AG04449 (cell line): Measurements from ENCODE around the gene USP15.

ENCODE experiments used
- CTCF ChIA-PET: fragments of 350-600 bp; formaldehyde crosslinking; extraction: SDS; loops from one replicate; lab custom pipeline; 2021; ENCODE audit warnings: antibody characterized with exemption; lab: Yijun Ruan, JAX
- POLR2A ChIA-PET: fragments of 400-600, 350-600 bp; formaldehyde crosslinking; extraction: SDS; loops from one replicate; lab custom pipeline; 2020; ENCODE audit warnings: antibody characterized with exemption, inconsistent platforms; lab: Yijun Ruan, JAX
- DNase-seq: peaks from one replicate; pipeline ENCODE4 v3.0.0-alpha.2; 2010; ENCODE audit warnings: low read depth, low spot score
- H3K4me3 ChIP-seq: 2 replicates; pipeline ENCODE4 v1.5.1; 2011; ENCODE audit warnings: low read depth, mild to moderate bottlenecking, control low read depth, low read length
- TF ChIP-seq, protein P1 (sequence below): IDR thresholded peaks from one replicate; pipeline ENCODE4 v1.5.1; 2011; ENCODE audit warnings: mild to moderate bottlenecking, moderate library complexity, low read length, control low read depth, inconsistent platforms; ENCODE audit not compliant: insufficient read depth; ENCODE audit errors: missing control alignments

USP15 gene

DNA sequence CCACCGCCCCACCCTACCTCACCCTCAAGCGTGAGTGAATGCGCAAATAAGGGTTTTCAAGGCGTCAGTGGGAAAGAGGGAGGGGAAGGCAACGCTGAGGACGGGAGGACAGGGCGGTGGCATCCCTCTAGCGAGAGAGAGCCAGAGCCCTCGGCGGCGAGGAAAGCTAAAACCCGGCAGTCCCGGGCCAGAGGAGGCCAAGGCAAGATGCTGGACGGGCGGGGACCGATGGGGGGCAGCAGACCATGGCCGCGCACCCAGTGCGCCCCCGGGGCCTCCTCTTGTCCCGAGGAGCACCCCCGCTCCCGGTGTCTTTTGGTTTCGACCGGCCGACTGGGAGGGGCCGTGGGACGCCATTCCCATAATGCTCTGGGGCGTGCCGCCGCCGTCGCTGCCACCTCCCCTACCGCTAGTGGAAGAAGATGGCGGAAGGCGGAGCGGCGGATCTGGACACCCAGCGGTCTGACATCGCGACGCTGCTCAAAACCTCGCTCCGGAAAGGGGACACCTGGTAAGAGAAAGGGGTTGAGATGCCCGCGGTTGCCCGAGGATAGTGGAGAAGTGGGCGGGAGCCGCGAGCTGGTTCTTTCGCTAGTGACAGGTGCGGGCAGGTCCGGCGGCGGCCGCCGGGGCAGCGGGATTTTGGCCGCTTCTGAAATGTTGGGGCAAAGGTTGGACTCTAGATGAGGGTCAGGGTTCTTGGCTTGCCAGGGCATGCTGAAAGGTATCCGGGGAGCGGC is at the start of gene USP15:
Gene USP15 (plus strand): TSS at position 412 of the 740 bp plus-strand sequence. CDS start 11 bp downstream, at position 423.
- POLR2A ChIA-PET = interaction anchor here (1.8 kb wide), 1 partner anchor 9 kb away, joined by 9 read pairs; no protein-coding TSS in a partner anchor
- peak within 1 kb of the TSS; percentile 91 for H3K4me3 ChIP-seq
- TF ChIP-seq, protein P1, sequence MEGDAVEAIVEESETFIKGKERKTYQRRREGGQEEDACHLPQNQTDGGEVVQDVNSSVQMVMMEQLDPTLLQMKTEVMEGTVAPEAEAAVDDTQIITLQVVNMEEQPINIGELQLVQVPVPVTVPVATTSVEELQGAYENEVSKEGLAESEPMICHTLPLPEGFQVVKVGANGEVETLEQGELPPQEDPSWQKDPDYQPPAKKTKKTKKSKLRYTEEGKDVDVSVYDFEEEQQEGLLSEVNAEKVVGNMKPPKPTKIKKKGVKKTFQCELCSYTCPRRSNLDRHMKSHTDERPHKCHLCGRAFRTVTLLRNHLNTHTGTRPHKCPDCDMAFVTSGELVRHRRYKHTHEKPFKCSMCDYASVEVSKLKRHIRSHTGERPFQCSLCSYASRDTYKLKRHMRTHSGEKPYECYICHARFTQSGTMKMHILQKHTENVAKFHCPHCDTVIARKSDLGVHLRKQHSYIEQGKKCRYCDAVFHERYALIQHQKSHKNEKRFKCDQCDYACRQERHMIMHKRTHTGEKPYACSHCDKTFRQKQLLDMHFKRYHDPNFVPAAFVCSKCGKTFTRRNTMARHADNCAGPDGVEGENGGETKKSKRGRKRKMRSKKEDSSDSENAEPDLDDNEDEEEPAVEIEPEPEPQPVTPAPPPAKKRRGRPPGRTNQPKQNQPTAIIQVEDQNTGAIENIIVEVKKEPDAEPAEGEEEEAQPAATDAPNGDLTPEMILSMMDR = peak; percentile 97
- CTCF ChIA-PET = interaction anchor here (0.6 to 2.2 kb wide), 15 partner anchors 8 to 537 kb away, joined by 3 to 7 read pairs (median 4); partner anchors contain the start of gene MON2
- peak; percentile 86 for DNase-seq

DNA sequence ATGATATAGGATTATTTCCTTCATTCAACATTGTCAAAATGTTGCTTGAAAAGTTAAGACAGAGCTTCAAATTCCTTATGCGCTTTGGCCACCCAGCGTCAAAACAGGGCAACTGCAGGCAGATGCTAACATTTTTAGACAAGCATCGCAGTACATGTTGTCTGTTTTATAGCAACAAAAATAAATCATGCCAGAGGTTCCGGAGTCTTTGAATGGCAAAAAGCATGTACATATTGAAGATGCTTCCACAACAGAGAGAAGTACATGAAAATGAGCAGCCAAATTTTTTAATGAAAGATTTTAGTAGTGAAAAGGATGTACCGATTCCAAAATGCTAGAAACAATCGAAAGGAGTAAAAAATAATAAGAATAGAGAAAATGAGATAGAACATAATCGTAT is 49.8 kb upstream of the USP15 start:
- no peak for DNase-seq
- POLR2A ChIA-PET = no interaction called here
- TF ChIP-seq, protein P1 = peak; percentile 77
- CTCF ChIA-PET = interaction anchor here (0.9 to 2.6 kb wide), 13 partner anchors 8 to 257 kb away, joined by 3 to 16 read pairs (median 5); partner anchors contain the start of gene MON2
- H3K4me3 ChIP-seq = no peak overlapping the region

DNA sequence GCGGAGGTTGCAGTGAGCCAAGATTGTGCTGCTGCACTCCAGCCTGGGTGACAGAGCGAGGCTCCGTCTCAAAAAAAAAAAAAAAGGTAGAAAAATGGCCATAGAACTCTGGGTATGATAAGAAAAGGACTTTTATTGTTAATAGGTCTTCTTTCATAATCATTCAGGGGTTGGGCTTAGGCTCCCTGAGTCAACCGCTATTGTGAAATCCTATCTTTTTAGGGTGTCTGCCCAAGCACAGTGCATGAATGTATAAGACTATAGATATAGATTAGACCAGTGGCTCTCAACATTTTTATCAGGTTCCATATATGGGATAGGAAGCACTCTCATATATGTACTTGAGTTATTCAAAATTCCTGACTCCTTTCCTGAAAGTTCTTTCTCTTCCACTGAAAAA is 48.7 kb upstream of the USP15 start:
- POLR2A ChIA-PET = no interaction called here
- CTCF ChIA-PET = interaction anchor here (1.4 to 2.6 kb wide), 4 partner anchors 10 to 89 kb away, joined by 5 to 16 read pairs (median 10); no protein-coding TSS in a partner anchor

DNA sequence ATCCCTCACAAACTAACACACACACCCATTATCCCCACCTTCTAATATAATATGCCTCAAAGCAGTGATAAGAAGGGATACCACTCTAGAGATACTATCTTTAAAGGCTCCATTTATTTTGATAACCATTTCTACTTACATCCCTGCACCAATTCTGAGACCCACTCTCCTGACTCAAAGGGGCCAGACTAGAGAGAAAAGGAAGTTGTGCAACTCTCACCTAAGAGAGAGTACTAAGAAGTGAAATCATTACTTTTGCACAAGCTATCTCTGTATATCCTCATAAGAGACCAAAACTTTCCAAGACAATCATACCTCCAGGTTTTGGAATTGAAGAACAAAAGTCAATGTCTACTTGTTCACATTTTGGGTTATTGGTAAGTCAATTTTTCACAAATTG is 45.4 kb upstream of the USP15 start:
- no peak overlapping the region for H3K4me3 ChIP-seq
- ChIA-PET CTCF (no interaction called here), POLR2A (no interaction called here)
- TF ChIP-seq, protein P1 = no peak
- no peak for DNase-seq

More for the DNA sequence above, 48.7 kb upstream of the USP15 start:
- DNase-seq = no peak
- no peak overlapping the region for H3K4me3 ChIP-seq
- TF ChIP-seq, protein P1 = no peak

DNA sequence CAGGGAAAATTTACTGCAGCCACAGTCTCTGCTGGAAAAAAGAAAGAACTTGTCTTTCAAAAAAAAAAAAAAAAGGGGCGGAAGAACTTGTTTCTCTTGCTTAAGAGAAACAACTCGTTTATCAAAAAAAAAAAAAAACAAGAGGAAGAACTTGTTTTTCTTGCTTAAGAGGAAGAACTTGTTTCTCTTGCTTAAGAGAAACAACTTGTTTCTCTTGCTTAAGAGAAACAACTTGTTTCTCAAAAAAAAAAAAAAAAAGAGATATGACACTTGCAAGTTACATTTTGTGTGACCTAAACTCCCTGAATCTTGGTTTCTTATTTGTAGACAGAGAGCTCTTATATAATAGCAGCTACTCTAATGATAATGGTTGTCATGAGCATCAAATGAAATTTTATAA is 44.7 kb upstream of the USP15 start:
- H3K4me3 ChIP-seq = no peak overlapping the region
- TF ChIP-seq, protein P1 = no peak
- CTCF ChIA-PET = interaction anchor here (0.9 kb wide), 1 partner anchor 24 kb away, joined by 5 read pairs; no protein-coding TSS in a partner anchor
- no peak for DNase-seq
- POLR2A ChIA-PET = no interaction called here
